SK-N-SH treated with all-trans-retinoic acid at 6 μM for 48 hours (cell line): ENCODE results near the gene THUMPD2.

Source experiments
- ATAC-seq: fragments of 200-7000 bp; cut with Tn5 transposase; 3 replicates; pipeline ENCODE4 v1.9.1; 2020; ENCODE audit warnings: mild to moderate bottlenecking, moderate library complexity
- ARNTL ChIP-seq: fragments of 450-650 bp; formaldehyde crosslinking; IDR thresholded peaks from 2 replicates; pipeline ENCODE4 v1.5.0; 2020; ENCODE audit warnings: low read depth, mild to moderate bottlenecking, moderate library complexity, borderline replicate concordance
- BACH2 ChIP-seq: fragments of 250-450 bp; sonication (Bioruptor Pico); IDR thresholded peaks from 2 replicates; pipeline ENCODE4 v1.9.0; 2021; ENCODE audit warnings: mild to moderate bottlenecking, borderline replicate concordance
- CREB5 ChIP-seq: fragments of 250-450 bp; sonication (Bioruptor Pico); IDR thresholded peaks from 2 replicates; pipeline ENCODE4 v1.5.1; 2020; ENCODE audit warnings: low read depth, mild to moderate bottlenecking, moderate library complexity
- CSDC2 ChIP-seq: fragments of 250-450 bp; sonication (Bioruptor Pico); IDR thresholded peaks from 2 replicates; pipeline ENCODE4 v1.5.0; 2020; ENCODE audit warnings: mild to moderate bottlenecking, moderate library complexity
- ESRRG ChIP-seq: fragments of 250-450 bp; sonication (Bioruptor Pico); IDR thresholded peaks from 2 replicates; pipeline ENCODE4 v1.6.1; 2021; ENCODE audit warnings: mild to moderate bottlenecking
- GLIS3 ChIP-seq: fragments of 250-450 bp; sonication (Bioruptor Pico); IDR thresholded peaks from 2 replicates; pipeline ENCODE4 v1.5.0; 2020; ENCODE audit warnings: mild to moderate bottlenecking, moderate library complexity
- OSR1 ChIP-seq: fragments of 250-450 bp; sonication (Bioruptor Pico); IDR thresholded peaks from 2 replicates; pipeline ENCODE4 v1.8.0; 2022; ENCODE audit warnings: moderate library complexity, mild to moderate bottlenecking, inconsistent platforms
- PATZ1 ChIP-seq: fragments of 250-450 bp; sonication (Bioruptor Pico); IDR thresholded peaks from 2 replicates; pipeline ENCODE4 v1.8.0; 2020; ENCODE audit warnings: mild to moderate bottlenecking, moderate library complexity, borderline replicate concordance
- POU6F1 ChIP-seq: fragments of 250-450 bp; sonication (Bioruptor Pico); IDR thresholded peaks from 2 replicates; pipeline ENCODE4 v1.8.0; 2021; ENCODE audit warnings: low read depth, mild to moderate bottlenecking, moderate library complexity, borderline replicate concordance
- PPARA ChIP-seq: fragments of 250-450 bp; sonication (Bioruptor Pico); IDR thresholded peaks from 2 replicates; pipeline ENCODE4 v1.5.0; 2020; ENCODE audit warnings: mild to moderate bottlenecking, borderline replicate concordance
- RARB ChIP-seq: fragments of 250-450 bp; sonication (Bioruptor Pico); IDR thresholded peaks from 2 replicates; pipeline ENCODE4 v1.8.0; 2021; ENCODE audit warnings: mild to moderate bottlenecking, moderate library complexity
- SNAI2 ChIP-seq: fragments of 250-450 bp; sonication (Bioruptor Pico); IDR thresholded peaks from 2 replicates; pipeline ENCODE4 v1.5.0; 2020; ENCODE audit warnings: mild to moderate bottlenecking, moderate library complexity
- TCF4 ChIP-seq: fragments of 250-450 bp; sonication (Bioruptor Pico); IDR thresholded peaks from 2 replicates; pipeline ENCODE4 v1.8.0; 2021; ENCODE audit warnings: mild to moderate bottlenecking, moderate library complexity, borderline replicate concordance
- TOX ChIP-seq: fragments of 250-450 bp; sonication (Bioruptor Pico); IDR thresholded peaks from 2 replicates; pipeline ENCODE4 v1.8.0; 2021; ENCODE audit warnings: mild to moderate bottlenecking, moderate library complexity, borderline replicate concordance
- TSHZ2 ChIP-seq: fragments of 250-450 bp; sonication (Bioruptor Pico); IDR thresholded peaks from 2 replicates; pipeline ENCODE4 v1.5.0; 2020; ENCODE audit warnings: mild to moderate bottlenecking, moderate library complexity
- ZC3H10 ChIP-seq: fragments of 250-450 bp; sonication (Bioruptor Pico); IDR thresholded peaks from 2 replicates; pipeline ENCODE4 v1.5.1; 2021; ENCODE audit warnings: mild to moderate bottlenecking, moderate library complexity
- ZFP3 ChIP-seq: fragments of 250-450 bp; sonication (Bioruptor Pico); IDR thresholded peaks from 2 replicates; pipeline ENCODE4 v1.5.0; 2020; ENCODE audit warnings: mild to moderate bottlenecking, moderate library complexity
- ZFP30 ChIP-seq: fragments of 450-650 bp; formaldehyde crosslinking; IDR thresholded peaks from 2 replicates; pipeline ENCODE4 v1.5.0; 2022; ENCODE audit warnings: mild to moderate bottlenecking, moderate library complexity
- ZNF565 ChIP-seq: fragments of 450-650 bp; formaldehyde crosslinking; conservative IDR thresholded peaks from 2 replicates; pipeline ENCODE4 v1.5.0; 2020; ENCODE audit warnings: low read depth, mild to moderate bottlenecking, moderate library complexity
- ZNF70 ChIP-seq: fragments of 450-650 bp; formaldehyde crosslinking; IDR thresholded peaks from 2 replicates; pipeline ENCODE4 v1.5.0; 2020; ENCODE audit warnings: mild to moderate bottlenecking, moderate library complexity

The THUMPD2 gene

GRCh38 chr2:39779341-39779851, 338 bp upstream of the THUMPD2 start (continued):
- TF ChIP-seq TSHZ2 (CRISPR knock-in tag) (no peak), ZFP30 (CRISPR knock-in tag) (no peak), ESRRG (no peak), RARB (CRISPR knock-in tag) (no peak), SNAI2 (no peak), ZNF565 (CRISPR knock-in tag) (no peak)

- TF ChIP-seq PPARA (CRISPR knock-in tag) (no peak), ZFP30 (CRISPR knock-in tag) (peak; percentile 52; the same call in 1 of the 2 replicates)
- TF ChIP-seq, all 23 proteins: peak for 1
- ATAC-seq, result peak; percentile 36
These were observed 825 bp downstream of the THUMPD2 start for GRCh38 chr2:39778233-39778632.

GRCh38 chr2:39772812-39773152, 6.3 kb downstream of the THUMPD2 start:
- no peak for TF ChIP-seq ZFP30 (CRISPR knock-in tag)
- TF ChIP-seq ZNF565 (CRISPR knock-in tag), result no peak
- TF ChIP-seq ESRRG, result no peak
- no peak for TF ChIP-seq SNAI2
- TF ChIP-seq CSDC2 (CRISPR knock-in tag), result no peak
- TF ChIP-seq ZC3H10 (CRISPR knock-in tag), result no peak
- TF ChIP-seq POU6F1 (CRISPR knock-in tag), result no peak
- TF ChIP-seq CREB5 (CRISPR knock-in tag), result no peak
- no peak for TF ChIP-seq TOX (CRISPR knock-in tag)
- no peak for TF ChIP-seq PATZ1 (CRISPR knock-in tag)
- no peak for TF ChIP-seq BACH2 (CRISPR knock-in tag)
- no peak for TF ChIP-seq ZNF70 (CRISPR knock-in tag)
- TF ChIP-seq GLIS3, result no peak
- TF ChIP-seq ARNTL (CRISPR knock-in tag), result no peak
- TF ChIP-seq OSR1 (CRISPR knock-in tag), result no peak
- no peak for TF ChIP-seq TSHZ2 (CRISPR knock-in tag)
- TF ChIP-seq ZFP3 (CRISPR knock-in tag), result no peak
- no peak for TF ChIP-seq RARB (CRISPR knock-in tag)
- no peak for TF ChIP-seq TCF4 (CRISPR knock-in tag)
- TF ChIP-seq PPARA (CRISPR knock-in tag), result no peak
- no peak for ATAC-seq
